ENCODE measurements around the gene GPI.
"Not testable (repeated sequence)": the region's sequence is repeated elsewhere in the genome, so short reads cannot be mapped to it uniquely, and the experiment has no call there.

The GPI gene

DNA sequence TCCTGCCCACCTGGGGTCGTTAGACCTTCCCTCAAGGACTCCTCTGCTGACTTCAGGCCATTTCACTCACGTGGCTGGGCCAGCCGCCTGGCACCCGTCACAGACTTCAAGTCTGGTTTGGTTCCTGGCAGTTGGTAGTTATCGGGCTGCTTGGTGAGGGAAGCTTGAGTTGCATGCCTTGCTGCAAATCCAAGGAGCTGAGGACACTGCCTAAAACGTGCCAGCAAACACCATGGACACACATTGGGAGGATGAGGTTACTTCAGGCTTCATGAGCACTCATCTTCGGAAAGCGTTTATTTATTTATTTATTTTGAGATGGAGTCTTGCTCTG lies 2.6 kb downstream of the GPI start:
- ATAC-seq: no peak

DNA sequence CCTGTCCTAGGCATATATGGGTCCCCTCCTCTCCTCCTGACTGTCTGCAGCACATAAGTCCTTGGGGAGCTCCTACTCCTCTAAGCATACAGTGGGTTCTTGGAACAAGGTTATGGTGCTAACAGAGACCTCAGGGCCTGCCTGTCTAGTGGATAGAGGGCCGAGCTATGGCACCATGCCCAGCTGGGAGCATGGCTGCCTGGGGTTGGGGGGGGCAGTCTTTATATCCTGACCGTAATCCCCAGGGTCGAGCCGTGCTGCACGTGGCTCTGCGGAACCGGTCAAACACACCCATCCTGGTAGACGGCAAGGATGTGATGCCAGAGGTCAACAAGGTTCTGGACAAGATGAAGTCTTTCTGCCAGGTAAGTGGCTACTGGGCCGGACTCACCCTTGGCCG lies 3.3 kb downstream of the GPI start:
- TF ChIP-seq, protein P1, sequence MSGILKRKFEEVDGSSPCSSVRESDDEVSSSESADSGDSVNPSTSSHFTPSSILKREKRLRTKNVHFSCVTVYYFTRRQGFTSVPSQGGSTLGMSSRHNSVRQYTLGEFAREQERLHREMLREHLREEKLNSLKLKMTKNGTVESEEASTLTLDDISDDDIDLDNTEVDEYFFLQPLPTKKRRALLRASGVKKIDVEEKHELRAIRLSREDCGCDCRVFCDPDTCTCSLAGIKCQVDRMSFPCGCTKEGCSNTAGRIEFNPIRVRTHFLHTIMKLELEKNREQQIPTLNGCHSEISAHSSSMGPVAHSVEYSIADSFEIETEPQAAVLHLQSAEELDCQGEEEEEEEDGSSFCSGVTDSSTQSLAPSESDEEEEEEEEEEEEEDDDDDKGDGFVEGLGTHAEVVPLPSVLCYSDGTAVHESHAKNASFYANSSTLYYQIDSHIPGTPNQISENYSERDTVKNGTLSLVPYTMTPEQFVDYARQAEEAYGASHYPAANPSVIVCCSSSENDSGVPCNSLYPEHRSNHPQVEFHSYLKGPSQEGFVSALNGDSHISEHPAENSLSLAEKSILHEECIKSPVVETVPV (CRISPR knock-in tag; IDR thresholded peaks at IDR 0.05): no peak
- no peak for TF ChIP-seq ZNF8 (CRISPR knock-in tag; IDR thresholded peaks at IDR 0.05)
- no peak for TF ChIP-seq RARB (CRISPR knock-in tag; IDR thresholded peaks at IDR 0.05)
- TF ChIP-seq, protein P2, sequence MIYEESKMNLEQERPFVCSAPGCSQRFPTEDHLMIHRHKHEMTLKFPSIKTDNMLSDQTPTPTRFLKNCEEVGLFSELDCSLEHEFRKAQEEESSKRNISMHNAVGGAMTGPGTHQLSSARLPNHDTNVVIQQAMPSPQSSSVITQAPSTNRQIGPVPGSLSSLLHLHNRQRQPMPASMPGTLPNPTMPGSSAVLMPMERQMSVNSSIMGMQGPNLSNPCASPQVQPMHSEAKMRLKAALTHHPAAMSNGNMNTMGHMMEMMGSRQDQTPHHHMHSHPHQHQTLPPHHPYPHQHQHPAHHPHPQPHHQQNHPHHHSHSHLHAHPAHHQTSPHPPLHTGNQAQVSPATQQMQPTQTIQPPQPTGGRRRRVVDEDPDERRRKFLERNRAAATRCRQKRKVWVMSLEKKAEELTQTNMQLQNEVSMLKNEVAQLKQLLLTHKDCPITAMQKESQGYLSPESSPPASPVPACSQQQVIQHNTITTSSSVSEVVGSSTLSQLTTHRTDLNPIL (CRISPR knock-in tag; IDR thresholded peaks at IDR 0.05; ENCODE audit: low read depth): no peak
- TF ChIP-seq, protein P3, sequence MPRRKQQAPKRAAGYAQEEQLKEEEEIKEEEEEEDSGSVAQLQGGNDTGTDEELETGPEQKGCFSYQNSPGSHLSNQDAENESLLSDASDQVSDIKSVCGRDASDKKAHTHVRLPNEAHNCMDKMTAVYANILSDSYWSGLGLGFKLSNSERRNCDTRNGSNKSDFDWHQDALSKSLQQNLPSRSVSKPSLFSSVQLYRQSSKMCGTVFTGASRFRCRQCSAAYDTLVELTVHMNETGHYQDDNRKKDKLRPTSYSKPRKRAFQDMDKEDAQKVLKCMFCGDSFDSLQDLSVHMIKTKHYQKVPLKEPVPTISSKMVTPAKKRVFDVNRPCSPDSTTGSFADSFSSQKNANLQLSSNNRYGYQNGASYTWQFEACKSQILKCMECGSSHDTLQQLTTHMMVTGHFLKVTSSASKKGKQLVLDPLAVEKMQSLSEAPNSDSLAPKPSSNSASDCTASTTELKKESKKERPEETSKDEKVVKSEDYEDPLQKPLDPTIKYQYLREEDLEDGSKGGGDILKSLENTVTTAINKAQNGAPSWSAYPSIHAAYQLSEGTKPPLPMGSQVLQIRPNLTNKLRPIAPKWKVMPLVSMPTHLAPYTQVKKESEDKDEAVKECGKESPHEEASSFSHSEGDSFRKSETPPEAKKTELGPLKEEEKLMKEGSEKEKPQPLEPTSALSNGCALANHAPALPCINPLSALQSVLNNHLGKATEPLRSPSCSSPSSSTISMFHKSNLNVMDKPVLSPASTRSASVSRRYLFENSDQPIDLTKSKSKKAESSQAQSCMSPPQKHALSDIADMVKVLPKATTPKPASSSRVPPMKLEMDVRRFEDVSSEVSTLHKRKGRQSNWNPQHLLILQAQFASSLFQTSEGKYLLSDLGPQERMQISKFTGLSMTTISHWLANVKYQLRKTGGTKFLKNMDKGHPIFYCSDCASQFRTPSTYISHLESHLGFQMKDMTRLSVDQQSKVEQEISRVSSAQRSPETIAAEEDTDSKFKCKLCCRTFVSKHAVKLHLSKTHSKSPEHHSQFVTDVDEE (CRISPR knock-in tag; IDR thresholded peaks at IDR 0.05): no peak
- TF ChIP-seq ARNTL (CRISPR knock-in tag; IDR thresholded peaks at IDR 0.05; ENCODE audit: borderline replicate concordance, low read depth): no peak
- TF ChIP-seq TCF4 (CRISPR knock-in tag; IDR thresholded peaks at IDR 0.05; ENCODE audit: borderline replicate concordance): no peak
- TF ChIP-seq ESRRG (CRISPR knock-in tag; IDR thresholded peaks at IDR 0.05): no peak
- TF ChIP-seq SNAI2 (CRISPR knock-in tag; IDR thresholded peaks at IDR 0.05): no peak
- no peak for TF ChIP-seq ZFP3 (CRISPR knock-in tag; IDR thresholded peaks at IDR 0.05)
- TF ChIP-seq ZC3H10 (CRISPR knock-in tag; IDR thresholded peaks at IDR 0.05): no peak
- TF ChIP-seq TOX (CRISPR knock-in tag; IDR thresholded peaks at IDR 0.05; ENCODE audit: borderline replicate concordance): no peak
- no peak for TF ChIP-seq BACH2 (CRISPR knock-in tag; IDR thresholded peaks at IDR 0.05; ENCODE audit: borderline replicate concordance)
- TF ChIP-seq OSR1 (CRISPR knock-in tag; IDR thresholded peaks at IDR 0.05): no peak
- no peak for TF ChIP-seq ZNF70 (CRISPR knock-in tag; IDR thresholded peaks at IDR 0.05)
- no peak for TF ChIP-seq ZFP30 (CRISPR knock-in tag; IDR thresholded peaks at IDR 0.05)
- no peak for ATAC-seq

More for the DNA sequence above, 2.6 kb downstream of the GPI start:
- TF ChIP-seq, protein P4, sequence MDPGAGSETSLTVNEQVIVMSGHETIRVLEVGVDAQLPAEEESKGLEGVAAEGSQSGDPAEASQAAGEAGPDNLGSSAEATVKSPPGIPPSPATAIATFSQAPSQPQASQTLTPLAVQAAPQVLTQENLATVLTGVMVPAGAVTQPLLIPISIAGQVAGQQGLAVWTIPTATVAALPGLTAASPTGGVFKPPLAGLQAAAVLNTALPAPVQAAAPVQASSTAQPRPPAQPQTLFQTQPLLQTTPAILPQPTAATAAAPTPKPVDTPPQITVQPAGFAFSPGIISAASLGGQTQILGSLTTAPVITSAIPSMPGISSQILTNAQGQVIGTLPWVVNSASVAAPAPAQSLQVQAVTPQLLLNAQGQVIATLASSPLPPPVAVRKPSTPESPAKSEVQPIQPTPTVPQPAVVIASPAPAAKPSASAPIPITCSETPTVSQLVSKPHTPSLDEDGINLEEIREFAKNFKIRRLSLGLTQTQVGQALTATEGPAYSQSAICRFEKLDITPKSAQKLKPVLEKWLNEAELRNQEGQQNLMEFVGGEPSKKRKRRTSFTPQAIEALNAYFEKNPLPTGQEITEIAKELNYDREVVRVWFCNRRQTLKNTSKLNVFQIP (CRISPR knock-in tag; IDR thresholded peaks at IDR 0.05; ENCODE audit: borderline replicate concordance, low read depth): no peak
- no peak for TF ChIP-seq ZC3H10 (CRISPR knock-in tag; IDR thresholded peaks at IDR 0.05)
- no peak for TF ChIP-seq SNAI2 (CRISPR knock-in tag; IDR thresholded peaks at IDR 0.05)
- TF ChIP-seq GLIS3 (CRISPR knock-in tag; IDR thresholded peaks at IDR 0.05): no peak
- TF ChIP-seq ESRRG (CRISPR knock-in tag; IDR thresholded peaks at IDR 0.05): no peak
- TF ChIP-seq ZFP3 (CRISPR knock-in tag; IDR thresholded peaks at IDR 0.05): no peak
- TF ChIP-seq BACH2 (CRISPR knock-in tag; IDR thresholded peaks at IDR 0.05; ENCODE audit: borderline replicate concordance): no peak
- no peak for TF ChIP-seq CSDC2 (CRISPR knock-in tag; IDR thresholded peaks at IDR 0.05)
- TF ChIP-seq, protein P2 (CRISPR knock-in tag; IDR thresholded peaks at IDR 0.05; ENCODE audit: low read depth): no peak
- TF ChIP-seq PPARA (CRISPR knock-in tag; IDR thresholded peaks at IDR 0.05; ENCODE audit: borderline replicate concordance): no peak
- TF ChIP-seq, protein P5, sequence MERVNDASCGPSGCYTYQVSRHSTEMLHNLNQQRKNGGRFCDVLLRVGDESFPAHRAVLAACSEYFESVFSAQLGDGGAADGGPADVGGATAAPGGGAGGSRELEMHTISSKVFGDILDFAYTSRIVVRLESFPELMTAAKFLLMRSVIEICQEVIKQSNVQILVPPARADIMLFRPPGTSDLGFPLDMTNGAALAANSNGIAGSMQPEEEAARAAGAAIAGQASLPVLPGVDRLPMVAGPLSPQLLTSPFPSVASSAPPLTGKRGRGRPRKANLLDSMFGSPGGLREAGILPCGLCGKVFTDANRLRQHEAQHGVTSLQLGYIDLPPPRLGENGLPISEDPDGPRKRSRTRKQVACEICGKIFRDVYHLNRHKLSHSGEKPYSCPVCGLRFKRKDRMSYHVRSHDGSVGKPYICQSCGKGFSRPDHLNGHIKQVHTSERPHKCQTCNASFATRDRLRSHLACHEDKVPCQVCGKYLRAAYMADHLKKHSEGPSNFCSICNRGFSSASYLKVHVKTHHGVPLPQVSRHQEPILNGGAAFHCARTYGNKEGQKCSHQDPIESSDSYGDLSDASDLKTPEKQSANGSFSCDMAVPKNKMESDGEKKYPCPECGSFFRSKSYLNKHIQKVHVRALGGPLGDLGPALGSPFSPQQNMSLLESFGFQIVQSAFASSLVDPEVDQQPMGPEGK (CRISPR knock-in tag; IDR thresholded peaks at IDR 0.05; ENCODE audit: borderline replicate concordance): no peak

DNA sequence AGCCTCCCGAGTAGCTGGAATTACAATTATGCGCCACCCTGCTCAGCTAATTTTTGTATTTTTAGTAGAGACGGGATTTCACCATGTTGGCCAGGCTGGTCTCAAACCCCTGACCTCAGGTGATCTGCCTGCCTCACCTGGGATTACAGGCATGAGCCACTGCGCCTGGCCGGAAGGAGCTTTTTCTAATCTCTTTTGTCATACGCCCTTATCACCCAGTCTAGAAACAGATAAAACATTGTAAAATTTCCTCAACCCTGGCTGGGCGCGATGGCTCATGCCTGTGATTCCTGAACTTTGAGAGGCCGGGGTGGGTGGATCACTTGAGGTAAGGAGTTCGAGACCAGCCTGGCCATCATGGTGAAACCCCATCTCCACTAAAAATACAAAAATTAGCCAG lies 4.2 kb downstream of the GPI start:
- ATAC-seq: not testable (repeated sequence)

Data from SK-N-SH treated with all-trans-retinoic acid at 6 μM for 48 hours (cell line).